SK-N-SH treated with all-trans-retinoic acid at 6 μM for 48 hours (cell line): ENCODE results near the gene KLF12.

Experiments used
- ATAC-seq: fragments of 200-7000 bp; cut with Tn5 transposase; 3 replicates; pipeline ENCODE4 v1.9.1; 2020; ENCODE audit warnings: mild to moderate bottlenecking, moderate library complexity
- BACH2 ChIP-seq: fragments of 250-450 bp; sonication (Bioruptor Pico); IDR thresholded peaks from 2 replicates; pipeline ENCODE4 v1.9.0; 2021; ENCODE audit warnings: mild to moderate bottlenecking, borderline replicate concordance
- CREB5 ChIP-seq: fragments of 250-450 bp; sonication (Bioruptor Pico); IDR thresholded peaks from 2 replicates; pipeline ENCODE4 v1.5.1; 2020; ENCODE audit warnings: low read depth, mild to moderate bottlenecking, moderate library complexity
- CSDC2 ChIP-seq: fragments of 250-450 bp; sonication (Bioruptor Pico); IDR thresholded peaks from 2 replicates; pipeline ENCODE4 v1.5.0; 2020; ENCODE audit warnings: mild to moderate bottlenecking, moderate library complexity
- CSRNP3 ChIP-seq: fragments of 250-450 bp; sonication (Bioruptor Pico); IDR thresholded peaks from 2 replicates; pipeline ENCODE4 v1.5.1; 2021; ENCODE audit warnings: mild to moderate bottlenecking, moderate library complexity
- ESRRG ChIP-seq: fragments of 250-450 bp; sonication (Bioruptor Pico); IDR thresholded peaks from 2 replicates; pipeline ENCODE4 v1.6.1; 2021; ENCODE audit warnings: mild to moderate bottlenecking
- GLIS3 ChIP-seq: fragments of 250-450 bp; sonication (Bioruptor Pico); IDR thresholded peaks from 2 replicates; pipeline ENCODE4 v1.5.0; 2020; ENCODE audit warnings: mild to moderate bottlenecking, moderate library complexity
- ISL1 ChIP-seq: fragments of 250-450 bp; sonication (Bioruptor Pico); IDR thresholded peaks from 2 replicates; pipeline ENCODE4 v2.1.2; 2022; ENCODE audit warnings: mild to moderate bottlenecking, moderate library complexity
- OSR1 ChIP-seq: fragments of 250-450 bp; sonication (Bioruptor Pico); IDR thresholded peaks from 2 replicates; pipeline ENCODE4 v1.8.0; 2022; ENCODE audit warnings: moderate library complexity, mild to moderate bottlenecking, inconsistent platforms
- PATZ1 ChIP-seq: fragments of 250-450 bp; sonication (Bioruptor Pico); IDR thresholded peaks from 2 replicates; pipeline ENCODE4 v1.8.0; 2020; ENCODE audit warnings: mild to moderate bottlenecking, moderate library complexity, borderline replicate concordance
- POU6F1 ChIP-seq: fragments of 250-450 bp; sonication (Bioruptor Pico); IDR thresholded peaks from 2 replicates; pipeline ENCODE4 v1.8.0; 2021; ENCODE audit warnings: low read depth, mild to moderate bottlenecking, moderate library complexity, borderline replicate concordance
- PPARA ChIP-seq: fragments of 250-450 bp; sonication (Bioruptor Pico); IDR thresholded peaks from 2 replicates; pipeline ENCODE4 v1.5.0; 2020; ENCODE audit warnings: mild to moderate bottlenecking, borderline replicate concordance
- RARB ChIP-seq: fragments of 250-450 bp; sonication (Bioruptor Pico); IDR thresholded peaks from 2 replicates; pipeline ENCODE4 v1.8.0; 2021; ENCODE audit warnings: mild to moderate bottlenecking, moderate library complexity
- SNAI2 ChIP-seq: fragments of 250-450 bp; sonication (Bioruptor Pico); IDR thresholded peaks from 2 replicates; pipeline ENCODE4 v1.5.0; 2020; ENCODE audit warnings: mild to moderate bottlenecking, moderate library complexity
- TCF4 ChIP-seq: fragments of 250-450 bp; sonication (Bioruptor Pico); IDR thresholded peaks from 2 replicates; pipeline ENCODE4 v1.8.0; 2021; ENCODE audit warnings: mild to moderate bottlenecking, moderate library complexity, borderline replicate concordance
- TOX ChIP-seq: fragments of 250-450 bp; sonication (Bioruptor Pico); IDR thresholded peaks from 2 replicates; pipeline ENCODE4 v1.8.0; 2021; ENCODE audit warnings: mild to moderate bottlenecking, moderate library complexity, borderline replicate concordance
- ZC3H10 ChIP-seq: fragments of 250-450 bp; sonication (Bioruptor Pico); IDR thresholded peaks from 2 replicates; pipeline ENCODE4 v1.5.1; 2021; ENCODE audit warnings: mild to moderate bottlenecking, moderate library complexity
- ZFP30 ChIP-seq: fragments of 450-650 bp; formaldehyde crosslinking; IDR thresholded peaks from 2 replicates; pipeline ENCODE4 v1.5.0; 2022; ENCODE audit warnings: mild to moderate bottlenecking, moderate library complexity
- ZNF565 ChIP-seq: fragments of 450-650 bp; formaldehyde crosslinking; conservative IDR thresholded peaks from 2 replicates; pipeline ENCODE4 v1.5.0; 2020; ENCODE audit warnings: low read depth, mild to moderate bottlenecking, moderate library complexity
- ZNF70 ChIP-seq: fragments of 450-650 bp; formaldehyde crosslinking; IDR thresholded peaks from 2 replicates; pipeline ENCODE4 v1.5.0; 2020; ENCODE audit warnings: mild to moderate bottlenecking, moderate library complexity
- ZNF8 ChIP-seq: fragments of 450-650 bp; formaldehyde crosslinking; IDR thresholded peaks from 2 replicates; pipeline ENCODE4 v1.5.0; 2020; ENCODE audit warnings: mild to moderate bottlenecking, moderate library complexity

Gene KLF12

GRCh38 chr13:74154981-74155380 lies 20.8 kb upstream of the KLF12 start:
- ATAC-seq, result no peak
- TF ChIP-seq ZNF70 (CRISPR knock-in tag), result no peak
- no peak for TF ChIP-seq ZC3H10
- TF ChIP-seq TOX (CRISPR knock-in tag), result no peak
- no peak for TF ChIP-seq POU6F1
- no peak for TF ChIP-seq ISL1 (CRISPR knock-in tag)
- TF ChIP-seq TCF4 (CRISPR knock-in tag), result no peak
- TF ChIP-seq CSRNP3 (CRISPR knock-in tag), result no peak
- TF ChIP-seq RARB (CRISPR knock-in tag), result no peak
- no peak for TF ChIP-seq OSR1 (CRISPR knock-in tag)
- no peak for TF ChIP-seq ZFP30 (CRISPR knock-in tag)
- TF ChIP-seq SNAI2 (CRISPR knock-in tag), result no peak
- TF ChIP-seq BACH2 (CRISPR knock-in tag), result no peak
- TF ChIP-seq CSDC2 (CRISPR knock-in tag), result no peak
- no peak for TF ChIP-seq ZNF565 (CRISPR knock-in tag)
- TF ChIP-seq PPARA (CRISPR knock-in tag), result no peak
- TF ChIP-seq PATZ1 (CRISPR knock-in tag), result no peak
- TF ChIP-seq GLIS3 (CRISPR knock-in tag), result no peak

- no peak for ATAC-seq
- TF ChIP-seq POU6F1 (no peak), ISL1 (CRISPR knock-in tag) (no peak), GLIS3 (CRISPR knock-in tag) (no peak), CREB5 (no peak), ZNF8 (CRISPR knock-in tag) (no peak), CSDC2 (CRISPR knock-in tag) (no peak), TOX (CRISPR knock-in tag) (no peak), RARB (CRISPR knock-in tag) (no peak), ZNF70 (CRISPR knock-in tag) (no peak), ZC3H10 (no peak), PPARA (CRISPR knock-in tag) (no peak), CSRNP3 (CRISPR knock-in tag) (no peak)
These were observed 19.1 kb upstream of the KLF12 start for GRCh38 chr13:74153316-74153715.

- ATAC-seq, result no peak
- TF ChIP-seq SNAI2 (CRISPR knock-in tag) (no peak), BACH2 (CRISPR knock-in tag) (no peak), CSRNP3 (CRISPR knock-in tag) (no peak), ESRRG (CRISPR knock-in tag) (no peak), ZC3H10 (no peak), GLIS3 (CRISPR knock-in tag) (no peak), PATZ1 (CRISPR knock-in tag) (no peak), TCF4 (CRISPR knock-in tag) (no peak), POU6F1 (no peak), CREB5 (no peak), ZNF70 (CRISPR knock-in tag) (no peak)
These were observed 17.7 kb upstream of the KLF12 start for GRCh38 chr13:74151859-74152258.
